ENCODE measurements around the gene MYNN.

- TF ChIP-seq CTCF (IDR thresholded peaks at IDR 0.05) (no peak), EZH2 (IDR thresholded peaks at IDR 0.05) (no peak), EZH2phosphoT487 (IDR thresholded peaks at IDR 0.05) (no peak)
Observed at GRCh38 chr3:169755488-169755887, 17.7 kb upstream of the MYNN start.

Data from neural progenitor cell (in vitro differentiated cells).